ENCODE measurements around the gene PLIN4.

PLIN4 gene

GRCh38 chr19:4487572-4487971 is 30.7 kb downstream of the PLIN4 start:
- no peak for DNase-seq (ENCODE audit: low read depth)
- H3K4me3 ChIP-seq (ENCODE audit: low read depth, low read length), result no peak overlapping the region
- TF ChIP-seq CTCF (IDR thresholded peaks at IDR 0.05; ENCODE audit: low read depth, low read length, missing control alignments), result no peak

GRCh38 chr19:4483385-4483784 is 34.9 kb downstream of the PLIN4 start:
- H3K4me3 ChIP-seq (ENCODE audit: low read depth, low read length), result no peak overlapping the region
- no peak for TF ChIP-seq CTCF (IDR thresholded peaks at IDR 0.05; ENCODE audit: low read depth, low read length, missing control alignments)

GRCh38 chr19:4482721-4483364 is 35.4 kb downstream of the PLIN4 start:
- no peak overlapping the region for H3K4me3 ChIP-seq (ENCODE audit: low read depth, low read length)
- DNase-seq (ENCODE audit: low read depth), result no peak
- TF ChIP-seq CTCF (IDR thresholded peaks at IDR 0.05; ENCODE audit: low read depth, low read length, missing control alignments), result no peak

More at GRCh38 chr19:4483385-4483784, 34.9 kb downstream of the PLIN4 start:
- DNase-seq (ENCODE audit: low read depth), result no peak

- no peak for DNase-seq (ENCODE audit: low read depth)
- TF ChIP-seq CTCF (IDR thresholded peaks at IDR 0.05; ENCODE audit: low read depth, low read length, missing control alignments), result no peak
- no peak overlapping the region for H3K4me3 ChIP-seq (ENCODE audit: low read depth, low read length)
These were observed 41.1 kb downstream of the PLIN4 start for GRCh38 chr19:4477034-4477801.

GRCh38 chr19:4474514-4475022 is 43.7 kb downstream of the PLIN4 start:
- peak overlapping the region; percentile 88 for H3K4me3 ChIP-seq (ENCODE audit: low read depth, low read length)
- TF ChIP-seq CTCF (IDR thresholded peaks at IDR 0.05; ENCODE audit: low read depth, low read length, missing control alignments), result no peak
- no peak for DNase-seq (ENCODE audit: low read depth)

GRCh38 chr19:4473763-4474513 is 44.3 kb downstream of the PLIN4 start:
- DNase-seq (ENCODE audit: low read depth), result no peak
- TF ChIP-seq CTCF (IDR thresholded peaks at IDR 0.05; ENCODE audit: low read depth, low read length, missing control alignments), result no peak
- peak overlapping the region; percentile 88 for H3K4me3 ChIP-seq (ENCODE audit: low read depth, low read length)

All from GM12864 (cell line).